ENCODE results near the gene OR8B12. TPM values are rescaled to one million over a fixed set of nuclear protein-coding genes. Genes with fewer than 3 reads are reported as not detected.

The OR8B12 gene
- total RNA-seq, 1 donor from 2014 or later = not detected

- ATAC-seq (no peak), DNase-seq (no peak)
- Histone ChIP-seq H3K4me3 (no peak within 1 kb of the TSS), H3K27ac (no peak within 1 kb of the TSS), H3K36me3 (no peaks in the 10 kb centered on the region), H3K27me3 (no peaks in the 10 kb centered on the region), H3K4me1 (no peaks in the 10 kb centered on the region), H3K9me3 (no peaks in the 10 kb centered on the region)
- TF ChIP-seq CTCF (IDR thresholded peaks at IDR 0.05) = no peak
- intact Hi-C loops (cut with DNase I) = no loop called here
Observed at GRCh38 chr11:124569697-124570096, 26.2 kb upstream of the OR8B12 start, which contains the start of gene OR8A1. TSS of gene OR8A1 (plus strand) at chr11:124569997. CDS start at chr11:124570120, 123 bp downstream.

GRCh38 chr11:124556828-124557227 is 13.4 kb upstream of the OR8B12 start:
- Histone ChIP-seq H3K4me1 (no peaks in the 10 kb centered on the region), H3K4me3 (no peak overlapping the region), H3K36me3 (no peaks in the 10 kb centered on the region), H3K9me3 (no peaks in the 10 kb centered on the region), H3K27me3 (no peaks in the 10 kb centered on the region), H3K27ac (no peak overlapping the region)
- ATAC-seq (no peak), DNase-seq (no peak)
- intact Hi-C loops (cut with DNase I) = no loop called here
- TF ChIP-seq CTCF (IDR thresholded peaks at IDR 0.05) = no peak

GRCh38 chr11:124551987-124552386 is 8.5 kb upstream of the OR8B12 start:
- Histone ChIP-seq H3K36me3 (no peaks in the 10 kb centered on the region), H3K27me3 (no peaks in the 10 kb centered on the region), H3K4me1 (no peaks in the 10 kb centered on the region), H3K4me3 (no peak overlapping the region), H3K27ac (no peak overlapping the region), H3K9me3 (no peaks in the 10 kb centered on the region)
- no peak for TF ChIP-seq CTCF (IDR thresholded peaks at IDR 0.05)
- ATAC-seq (no peak), DNase-seq (no peak)
- intact Hi-C loops (cut with DNase I) = no loop called here

- no peak for TF ChIP-seq CTCF (IDR thresholded peaks at IDR 0.05)
- no peak for DNase-seq
Observed at GRCh38 chr11:124551189-124551588, 7.7 kb upstream of the OR8B12 start.

GRCh38 chr11:124543145-124543544 is 309 bp downstream of the OR8B12 start:
- Histone ChIP-seq H3K4me1 (no peaks in the 10 kb centered on the region), H3K9me3 (no peaks in the 10 kb centered on the region), H3K36me3 (no peaks in the 10 kb centered on the region), H3K4me3 (no peak overlapping the region), H3K27ac (no peak overlapping the region), H3K27me3 (no peaks in the 10 kb centered on the region)
- DNase-seq = no peak
- intact Hi-C loops (cut with DNase I) = no loop called here
- no peak for TF ChIP-seq CTCF (IDR thresholded peaks at IDR 0.05)
- no peak for ATAC-seq

More at GRCh38 chr11:124551189-124551588, 7.7 kb upstream of the OR8B12 start:
- intact Hi-C loops (cut with DNase I) = no loop called here
- Histone ChIP-seq H3K9me3 (no peaks in the 10 kb centered on the region), H3K36me3 (no peaks in the 10 kb centered on the region), H3K4me1 (no peaks in the 10 kb centered on the region), H3K27me3 (no peaks in the 10 kb centered on the region), H3K4me3 (no peak overlapping the region), H3K27ac (no peak overlapping the region)
- no peak for ATAC-seq

GRCh38 chr11:124541204-124541603 is 2.2 kb downstream of the OR8B12 start:
- no peak for ATAC-seq
- no peak for TF ChIP-seq CTCF (IDR thresholded peaks at IDR 0.05)
- Histone ChIP-seq H3K27me3 (no peaks in the 10 kb centered on the region), H3K36me3 (no peaks in the 10 kb centered on the region), H3K4me1 (no peaks in the 10 kb centered on the region), H3K4me3 (no peak overlapping the region), H3K9me3 (no peaks in the 10 kb centered on the region), H3K27ac (no peak overlapping the region)
- intact Hi-C loops (cut with DNase I) = no loop called here
- no peak for DNase-seq

Measured in upper lobe of right lung (tissue), 1 donor.